GM12878 (cell line): ENCODE measurements around the gene BCKDHB. TPM values are rescaled to one million over a fixed set of nuclear protein-coding genes. Genes with fewer than 3 reads are reported as not detected.

ENCODE experiments used
- ATAC-seq: fragments of 200-7000 bp; cut with Tn5 transposase; 3 replicates; pipeline ENCODE4 v1.9.1; 2020; ENCODE audit warnings: mild to moderate bottlenecking, moderate library complexity
- BruUV-seq: library from RNA; stranded (reverse); fragments of 400-500 nt; replicated peaks from 2 replicates; lab custom pipeline; 2021; lab: Mats Ljungman, UMichigan
- CTCF ChIA-PET: fragments of 300-600 bp; sonication (Branson Sonifier 250); formaldehyde crosslinking; extraction: SDS; loops from one replicate; lab custom pipeline; 2021; ENCODE audit warnings: inconsistent platforms; lab: Yijun Ruan, JAX
- POLR2A ChIA-PET: fragments of 350-600 bp; formaldehyde crosslinking; extraction: SDS; loops from one replicate; lab custom pipeline; 2021; ENCODE audit warnings: inconsistent platforms; lab: Charles Lee
- RAD21 ChIA-PET: fragments of 300-600 bp; sonication (Branson Sonifier 250); formaldehyde crosslinking; loops from one replicate; lab custom pipeline; 2023; ENCODE audit warnings: antibody characterized with exemption; ENCODE audit not compliant: unreplicated experiment; lab: Charles Lee
- SMC1A ChIA-PET: fragments of 300-600 bp; sonication (Branson Sonifier 250); formaldehyde crosslinking; loops from one replicate; lab custom pipeline; 2023; ENCODE audit not compliant: unreplicated experiment, uncharacterized antibody; lab: Charles Lee
- DNase-seq: peaks from one replicate; pipeline ENCODE4 v3.0.0-alpha.2; 2011; ENCODE audit warnings: low read depth, low spot score
- FAIRE-seq: peaks from 3 replicates; lab custom pipeline; 2011; peaks lifted over from hg19 to GRCh38; lab: Jason Lieb, UNC
- H2AFZ ChIP-seq: 2 replicates; pipeline ENCODE4 v1.6.0; 2011; ENCODE audit warnings: low read depth, low read length, control low read depth; ENCODE audit not compliant: control insufficient read depth
- H3K27ac ChIP-seq: 2 replicates; pipeline ENCODE4 v1.5.1; 2011; ENCODE audit warnings: control low read depth; ENCODE audit not compliant: control insufficient read depth, insufficient read depth
- H3K27me3 ChIP-seq, 2 experiments: replicated peaks in 1 of 2; 2 replicates each; pipeline versions ENCODE4 v1.6.0 to v1.6.1; 2011; ENCODE audit warnings: low read length in 1 of 2; ENCODE audit not compliant: control insufficient read depth in 2 of 2, insufficient read depth in 2 of 2
- H3K36me3 ChIP-seq, 2 experiments: 2 replicates each; pipeline ENCODE4 v1.5.1; 2011; ENCODE audit warnings: low read length in 1 of 2; ENCODE audit not compliant: control insufficient read depth in 2 of 2, insufficient read depth in 2 of 2
- H3K4me1 ChIP-seq: 2 replicates; pipeline ENCODE4 v1.6.1; 2011; ENCODE audit warnings: mild to moderate bottlenecking, low read length, moderate library complexity, mixed read lengths; ENCODE audit not compliant: control insufficient read depth, insufficient read depth
- H3K4me2 ChIP-seq: 2 replicates; pipeline ENCODE4 v1.6.0; 2011; ENCODE audit warnings: control low read depth; ENCODE audit not compliant: control insufficient read depth, insufficient read depth
- H3K4me3 ChIP-seq: fragments of 200-600 bp; sonication (generic); 2 replicates; pipeline ENCODE4 v1.5.1; 2016
- H3K79me2 ChIP-seq: 2 replicates; pipeline ENCODE4 v1.6.0; 2011; ENCODE audit warnings: low read length; ENCODE audit not compliant: control insufficient read depth, insufficient read depth
- H3K9ac ChIP-seq: 2 replicates; pipeline ENCODE4 v1.8.0; 2011; ENCODE audit warnings: low read length, control low read depth, mixed read lengths; ENCODE audit not compliant: control insufficient read depth, insufficient read depth
- H3K9me3 ChIP-seq: replicated peaks from 3 replicates; pipeline ENCODE4 v1.5.1; 2011; ENCODE audit warnings: mild to moderate bottlenecking, low read length; ENCODE audit not compliant: control insufficient read depth, insufficient read depth
- H4K20me1 ChIP-seq: 2 replicates; pipeline ENCODE4 v1.6.0; 2011; ENCODE audit not compliant: control insufficient read depth, insufficient read depth
- BCLAF1 ChIP-seq: fragments of 450-650 bp; IDR thresholded peaks from 2 replicates; pipeline ENCODE4 v1.6.1; 2017; ENCODE audit warnings: antibody characterized with exemption, mild to moderate bottlenecking, moderate library complexity
- BRCA1 ChIP-seq: IDR thresholded peaks from 2 replicates; pipeline ENCODE4 v1.6.1; 2011; ENCODE audit warnings: low read depth, low read length, improper control_type of control experiment
- CREB1 ChIP-seq: IDR thresholded peaks from 2 replicates; pipeline ENCODE4 v1.6.1; 2012; ENCODE audit warnings: low read depth, mild to moderate bottlenecking, inconsistent platforms
- E2F8 ChIP-seq: fragments of 450-650 bp; IDR thresholded peaks from 2 replicates; pipeline ENCODE4 v1.6.1; 2018; ENCODE audit warnings: mild to moderate bottlenecking, low read depth, moderate library complexity; ENCODE audit not compliant: partially characterized antibody
- ESRRA ChIP-seq: IDR thresholded peaks from 2 replicates; pipeline ENCODE4 v1.6.1; 2012; ENCODE audit warnings: mild to moderate bottlenecking, low read length, improper control_type of control experiment
- MTA2 ChIP-seq: fragments of 450-650 bp; IDR thresholded peaks from 2 replicates; pipeline ENCODE4 v1.6.1; 2016; ENCODE audit warnings: low read depth, mild to moderate bottlenecking, moderate library complexity
- NR2F1 ChIP-seq: fragments of 450-650 bp; conservative IDR thresholded peaks from 2 replicates; pipeline ENCODE4 v1.6.1; 2017; ENCODE audit warnings: mild to moderate bottlenecking
- RAD21 ChIP-seq: IDR thresholded peaks from 2 replicates; pipeline ENCODE4 v1.6.1; 2011; ENCODE audit warnings: mild to moderate bottlenecking, low read depth, low read length, moderate library complexity; ENCODE audit not compliant: insufficient read depth
- RUNX3 ChIP-seq: IDR thresholded peaks from 2 replicates; pipeline ENCODE4 v1.6.1; 2012; ENCODE audit warnings: low read length, inconsistent platforms
- STAT1 ChIP-seq: fragments of 450-650 bp; conservative IDR thresholded peaks from 2 replicates; pipeline ENCODE4 v1.6.1; 2014; ENCODE audit warnings: antibody characterized with exemption, mild to moderate bottlenecking
- WRNIP1 ChIP-seq: IDR thresholded peaks from 2 replicates; pipeline ENCODE4 v1.6.1; 2011; ENCODE audit warnings: low read depth, low read length, improper control_type of control experiment, borderline replicate concordance
- ZNF592 ChIP-seq: fragments of 450-650 bp; IDR thresholded peaks from 2 replicates; pipeline ENCODE4 v1.6.1; 2017; ENCODE audit warnings: mild to moderate bottlenecking, moderate library complexity
- in situ Hi-C: fragments of 300-500 bp; cut with MboI; formaldehyde crosslinking; loops from 9 replicates; pipeline ENCODE4 v1.14.3; 2018; ENCODE audit warnings: mixed read lengths
- intact Hi-C: fragments of 100-400 bp; cut with micrococcal nuclease; formaldehyde crosslinking; loops from one replicate; pipeline ENCODE4 v1.14.2; 2022; ENCODE audit not compliant: unreplicated experiment
- polyA plus RNA-seq, 11 experiments: library from polyadenylated mRNA; depleted of rRNA in 4 of 11; unstranded in 6 of 11; stranded (reverse) in 5 of 11; fragments of >200 nt; fragmentation: Nextera tagmentation in 4 of 11; fragmentation: Illumina TruSeq in 1 of 11; extraction: Ambion mirVana in 4 of 11; extraction: Trizol in 1 of 11; gene quantifications; 1 replicate in 1 of 11; 2 replicates in 10 of 11; pipeline versions ENCODE4 v1.2.1 to v1.2.3, GENCODE V29; 2011 to 2016; ENCODE audit warnings: inconsistent platforms in 2 of 11, missing spikeins in 2 of 11, low read depth in 1 of 11
- total RNA-seq, 4 experiments: library from RNA; depleted of rRNA in 3 of 4; stranded (reverse); fragments of >200 nt in 3 of 4; fragmentation: Illumina TruSeq in 1 of 4; extraction: Trizol in 1 of 4; gene quantifications; 2 replicates each; pipeline versions ENCODE4 v1.2.1 to v1.2.3, GENCODE V29; 2013 to 2021

The BCKDHB gene
- total and polyA plus RNA-seq, 10 of the 15 experiments (the other 5 are each of a cell fraction or from before 2014, with no cell fraction given) = 12.9 to 57.1 (median 25.3) TPM

GRCh38 chr6:80106418-80107235 is at the start of gene BCKDHB (continued):
- TF ChIP-seq ZNF592 = no peak

- ChIA-PET SMC1A (no interaction called here), RAD21 (no interaction called here), POLR2A (no interaction called here), CTCF (no interaction called here)
- intact Hi-C loops = no loop called here
- no peak for DNase-seq
- Histone ChIP-seq H4K20me1 (no peaks in the 10 kb centered on the region), H3K27me3 (no peaks in the 10 kb centered on the region), H3K4me3 (no peak overlapping the region), H3K4me1 (no peaks in the 10 kb centered on the region), H3K36me3 (no peaks in the 10 kb centered on the region), H3K79me2 (no peaks in the 10 kb centered on the region), H2AFZ (no peak overlapping the region), H3K27ac (no peak overlapping the region), H3K4me2 (no peak overlapping the region), H3K9me3 (no peaks in the 10 kb centered on the region), H3K9ac (no peak overlapping the region)
- in situ Hi-C loops = no loop called here
- no TSS peak for BruUV-seq
- no peak for FAIRE-seq
- no peak for ATAC-seq
- TF ChIP-seq RUNX3 (no peak), RAD21 (no peak), ESRRA (no peak), CREB1 (no peak), MTA2 (no peak), STAT1 (no peak), E2F8 (no peak), WRNIP1 (no peak), BCLAF1 (no peak), BRCA1 (no peak), NR2F1 (no peak)
Observed at GRCh38 chr6:80060774-80061173, 45.7 kb upstream of the BCKDHB start.
